GM19463 (cell line): ENCODE data around the gene USP53.
"Not testable (repeated sequence)": the region's sequence is repeated elsewhere in the genome, so short reads cannot be mapped to it uniquely, and the experiment has no call there.

Experiments used
- ATAC-seq: cut with Tn5 transposase; IDR thresholded peaks from one replicate; pipeline ENCODE4 v1.9.1; 2021; ENCODE audit warnings: mild to moderate bottlenecking, moderate library complexity; ENCODE audit not compliant: unreplicated experiment

USP53 gene

GRCh38 chr4:119212234-119212963 lies at the start of gene USP53:
USP53 (plus strand) TSS chr4:119212713; CDS start chr4:119239760, 27,047 bp downstream.
- peak; percentile 85 for ATAC-seq

- ATAC-seq, result no peak
Measured at GRCh38 chr4:119165767-119166166, 46.7 kb upstream of the USP53 start.

- ATAC-seq, result no peak
Measured at GRCh38 chr4:119170195-119170594, 42.3 kb upstream of the USP53 start.

- ATAC-seq, result no peak
Measured at GRCh38 chr4:119172223-119172622, 40.3 kb upstream of the USP53 start.

GRCh38 chr4:119173729-119174361 lies 38.7 kb upstream of the USP53 start:
- not testable (repeated sequence) for ATAC-seq

- ATAC-seq, result no peak
Measured at GRCh38 chr4:119179011-119179410, 33.5 kb upstream of the USP53 start.

- no peak for ATAC-seq
Measured at GRCh38 chr4:119184128-119184527, 28.4 kb upstream of the USP53 start.

- no peak for ATAC-seq
Measured at GRCh38 chr4:119189638-119190037, 22.9 kb upstream of the USP53 start.

- no peak for ATAC-seq
Measured at GRCh38 chr4:119190354-119190753, 22.2 kb upstream of the USP53 start.

- ATAC-seq, result no peak
Measured at GRCh38 chr4:119191505-119191904, 21.0 kb upstream of the USP53 start.

GRCh38 chr4:119197772-119198212 lies 14.7 kb upstream of the USP53 start:
- ATAC-seq, result no peak

GRCh38 chr4:119204916-119205315 lies 7.6 kb upstream of the USP53 start:
- no peak for ATAC-seq

GRCh38 chr4:119205690-119206089 lies 6.8 kb upstream of the USP53 start:
- no peak for ATAC-seq

GRCh38 chr4:119206178-119206577 lies 6.3 kb upstream of the USP53 start:
- ATAC-seq, result no peak

GRCh38 chr4:119207051-119207450 lies 5.5 kb upstream of the USP53 start:
- no peak for ATAC-seq

GRCh38 chr4:119209077-119209476 lies 3.4 kb upstream of the USP53 start:
- no peak for ATAC-seq

GRCh38 chr4:119209586-119209985 lies 2.9 kb upstream of the USP53 start:
- ATAC-seq, result no peak

GRCh38 chr4:119210775-119211174 lies 1.7 kb upstream of the USP53 start:
- no peak for ATAC-seq

- ATAC-seq, result peak; percentile 1
Measured at GRCh38 chr4:119211867-119212233, 663 bp upstream of the USP53 start.

GRCh38 chr4:119212964-119213606 lies 572 bp downstream of the USP53 start:
- ATAC-seq, result peak; percentile 40

- no peak for ATAC-seq
Measured at GRCh38 chr4:119218093-119218492, 5.6 kb downstream of the USP53 start.

GRCh38 chr4:119221412-119221811 lies 8.9 kb downstream of the USP53 start:
- ATAC-seq, result no peak
